NCI-H1417 (cell line): Measurements from ENCODE around the gene IPCEF1.
"Not testable (repeated sequence)": the region's sequence is repeated elsewhere in the genome, so short reads cannot be mapped to it uniquely, and the experiment has no call there.

Experiments used
- DNase-seq, 3 experiments: peaks; one replicate each; lab custom pipeline; 2025; lab: John Stamatoyannopoulos, UW

IPCEF1 gene

GRCh38 chr6:154219250-154219649, 137.4 kb downstream of the IPCEF1 start:
- DNase-seq: no peak

GRCh38 chr6:154218787-154219186, 137.8 kb downstream of the IPCEF1 start:
- no peak for DNase-seq

- no peak for DNase-seq
Observed at GRCh38 chr6:154218301-154218700, 138.3 kb downstream of the IPCEF1 start.

GRCh38 chr6:154213782-154214181, 142.8 kb downstream of the IPCEF1 start:
- DNase-seq: no peak

- no peak for DNase-seq
Observed at GRCh38 chr6:154210678-154211077, 145.9 kb downstream of the IPCEF1 start.

- no peak for DNase-seq
Observed at GRCh38 chr6:154209555-154209954, 147.0 kb downstream of the IPCEF1 start.

- no peak for DNase-seq
Observed at GRCh38 chr6:154206996-154207395, 149.6 kb downstream of the IPCEF1 start.

GRCh38 chr6:154206141-154206540, 150.5 kb downstream of the IPCEF1 start:
- no peak for DNase-seq

- no peak for DNase-seq
Observed at GRCh38 chr6:154202958-154203357, 153.6 kb downstream of the IPCEF1 start.

GRCh38 chr6:154202339-154202738, 154.3 kb downstream of the IPCEF1 start:
- DNase-seq: no peak

- DNase-seq: not testable (repeated sequence)
Observed at GRCh38 chr6:154201688-154202087, 154.9 kb downstream of the IPCEF1 start.

GRCh38 chr6:154197196-154197860, 159.3 kb downstream of the IPCEF1 start:
- DNase-seq: peak in 2 of 3 experiments; percentile 26 to 50

- DNase-seq: peak in 1 of 3 experiments; percentile 52
Observed at GRCh38 chr6:154196333-154196885, 160.2 kb downstream of the IPCEF1 start.

- DNase-seq: no peak
Observed at GRCh38 chr6:154187714-154188113, 168.9 kb downstream of the IPCEF1 start.

GRCh38 chr6:154187203-154187602, 169.4 kb downstream of the IPCEF1 start:
- peak in 2 of 3 experiments; percentile 10 to 50 for DNase-seq

GRCh38 chr6:154179434-154179833, 177.2 kb downstream of the IPCEF1 start:
- no peak for DNase-seq

GRCh38 chr6:154172393-154172792, 184.2 kb downstream of the IPCEF1 start:
- DNase-seq: peak in 1 of 3 experiments; percentile 12

GRCh38 chr6:154170106-154170505, 186.5 kb downstream of the IPCEF1 start:
- no peak for DNase-seq

GRCh38 chr6:154169193-154169847, 187.3 kb downstream of the IPCEF1 start:
- DNase-seq: no peak

GRCh38 chr6:154167126-154167525, 189.5 kb downstream of the IPCEF1 start:
- DNase-seq: peak in 2 of 3 experiments; percentile 24 to 30

- DNase-seq: no peak
Observed at GRCh38 chr6:154166140-154166539, 190.5 kb downstream of the IPCEF1 start.

GRCh38 chr6:154165478-154165877, 191.1 kb downstream of the IPCEF1 start:
- no peak for DNase-seq

GRCh38 chr6:154164397-154164796, 192.2 kb downstream of the IPCEF1 start:
- DNase-seq: no peak
